HepG2 (cell line): Measurements from ENCODE around the gene NOP9. TPM values are rescaled to one million over a fixed set of nuclear protein-coding genes. Genes with fewer than 3 reads are reported as not detected.

ENCODE experiments used
- EEA1 ChIP-seq: sonication (generic); formaldehyde crosslinking; IDR thresholded peaks from 2 replicates; pipeline ENCODE4 v1.5.1; 2020; ENCODE audit warnings: mild to moderate bottlenecking, missing genetic modification reagents, borderline replicate concordance
- FOXO4 ChIP-seq: sonication (generic); formaldehyde crosslinking; conservative IDR thresholded peaks from 2 replicates; pipeline ENCODE4 v1.8.1; 2023; ENCODE audit warnings: missing genetic modification reagents
- HBP1 ChIP-seq: IDR thresholded peaks from 2 replicates; pipeline ENCODE4 v1.6.1; 2016; ENCODE audit warnings: low read depth, control low read depth
- KLF13 ChIP-seq: sonication (generic); formaldehyde crosslinking; IDR thresholded peaks from 2 replicates; pipeline ENCODE4 v1.4.0; 2020; ENCODE audit warnings: mild to moderate bottlenecking, missing genetic modification reagents
- MTERF4 ChIP-seq: sonication (generic); formaldehyde crosslinking; IDR thresholded peaks from 2 replicates; pipeline ENCODE4 v1.8.0; 2023; ENCODE audit warnings: mild to moderate bottlenecking, missing genetic modification reagents
- MXI1 ChIP-seq: IDR thresholded peaks from 3 replicates; pipeline ENCODE4 v1.6.1; 2012; ENCODE audit warnings: low read depth, low read length, inconsistent platforms, borderline replicate concordance
- NONO ChIP-seq, 2 experiments: fragments of 450-650 bp in 1 of 2; sonication (generic) in 1 of 2; formaldehyde crosslinking in 1 of 2; IDR thresholded peaks in 1 of 2; conservative IDR thresholded peaks in 1 of 2; 2 replicates each; pipeline versions ENCODE4 v1.6.1 to v1.8.0; 2017 to 2022; ENCODE audit warnings: mild to moderate bottlenecking in 1 of 2, missing genetic modification reagents in 1 of 2, moderate library complexity in 1 of 2
- PAWR ChIP-seq: sonication (generic); formaldehyde crosslinking; IDR thresholded peaks from 2 replicates; pipeline ENCODE4 v1.4.0; 2020; ENCODE audit warnings: missing genetic modification reagents, mild to moderate bottlenecking, borderline replicate concordance
- PAXIP1 ChIP-seq: sonication (generic); formaldehyde crosslinking; conservative IDR thresholded peaks from 2 replicates; pipeline ENCODE4 v1.4.0; 2020; ENCODE audit warnings: mild to moderate bottlenecking, missing genetic modification reagents, moderate library complexity
- RORA ChIP-seq: sonication (generic); formaldehyde crosslinking; IDR thresholded peaks from 2 replicates; pipeline ENCODE4 v1.5.0; 2020; ENCODE audit warnings: mild to moderate bottlenecking, missing genetic modification reagents, moderate library complexity
- THAP9 ChIP-seq: sonication (generic); formaldehyde crosslinking; IDR thresholded peaks from 2 replicates; pipeline ENCODE4; 2020; ENCODE audit warnings: missing genetic modification reagents, mild to moderate bottlenecking, borderline replicate concordance
- TOE1 ChIP-seq: sonication (generic); formaldehyde crosslinking; IDR thresholded peaks from 2 replicates; pipeline ENCODE4 v1.4.0; 2020; ENCODE audit warnings: mild to moderate bottlenecking, missing genetic modification reagents
- ZBTB7A ChIP-seq: sonication (generic); formaldehyde crosslinking; IDR thresholded peaks from 2 replicates; pipeline ENCODE4 v1.8.0; 2022; ENCODE audit warnings: mild to moderate bottlenecking, missing genetic modification reagents
- ZNF33A ChIP-seq: sonication (generic); formaldehyde crosslinking; IDR thresholded peaks from 2 replicates; pipeline ENCODE4 v1.5.1; 2020; ENCODE audit warnings: missing genetic modification reagents, mild to moderate bottlenecking, moderate library complexity, borderline replicate concordance
- ZNF660 ChIP-seq: sonication (generic); formaldehyde crosslinking; IDR thresholded peaks from 2 replicates; pipeline ENCODE4 v1.5.1; 2020; ENCODE audit warnings: mild to moderate bottlenecking, low read depth, missing genetic modification reagents, borderline replicate concordance
- polyA plus RNA-seq, 8 experiments: library from polyadenylated mRNA; depleted of rRNA in 3 of 8; stranded (reverse) in 7 of 8; unstranded in 1 of 8; fragments of >200 nt; fragmentation: Illumina TruSeq in 4 of 8; extraction: Trizol in 4 of 8; gene quantifications; 2 replicates each; pipeline versions ENCODE4 v1.2.1 to v1.2.3, GENCODE V29; 2011 to 2016; ENCODE audit warnings: low read depth in 4 of 8, missing spikeins in 1 of 8, mixed read lengths in 1 of 8; ENCODE audit not compliant: insufficient read depth in 1 of 8
- total RNA-seq, 5 experiments: library from RNA; depleted of rRNA; stranded (reverse); fragments of >200 nt; fragmentation: Illumina TruSeq; extraction: Trizol; gene quantifications; 2 replicates each; pipeline ENCODE4 v1.2.3, GENCODE V29; 2016; ENCODE audit warnings: low read depth in 1 of 5

Gene NOP9
- total and polyA plus RNA-seq, 2 of the 13 experiments (the other 11 are each of a cell fraction or from before 2014, with no cell fraction given) = 24.5 to 61.6 TPM

- TF ChIP-seq PAXIP1 (CRISPR knock-in tag) = no peak
- no peak for TF ChIP-seq FOXO4 (CRISPR knock-in tag)
- TF ChIP-seq THAP9 (CRISPR knock-in tag) = 0 out of 2 replicates have a peak, but pooled peaks have one; percentile 36
- no peak for TF ChIP-seq PAWR (CRISPR knock-in tag)
- no peak for TF ChIP-seq RORA
- TF ChIP-seq TOE1 (CRISPR knock-in tag) = no peak
- no peak for TF ChIP-seq ZNF33A (CRISPR knock-in tag)
- no peak for TF ChIP-seq ZBTB7A (CRISPR knock-in tag)
- TF ChIP-seq EEA1 (CRISPR knock-in tag) = 0 out of 2 replicates have a peak, but pooled peaks have one; percentile 44
- 0 out of 2 replicates have a peak, but pooled peaks have one; percentile 21 for TF ChIP-seq HBP1 (CRISPR knock-in tag)
- no peak for TF ChIP-seq KLF13 (CRISPR knock-in tag)
- TF ChIP-seq NONO (IDR thresholded peaks at IDR 0.05) = 0 out of 2 replicates have a peak, but pooled peaks have one; percentile 28
- no peak for TF ChIP-seq NONO (CRISPR knock-in tag; conservative IDR thresholded peaks at IDR 0.05)
- no peak for TF ChIP-seq ZNF660 (CRISPR knock-in tag)
- TF ChIP-seq MXI1 = no peak
- TF ChIP-seq MTERF4 (CRISPR knock-in tag) = no peak
Measured at GRCh38 chr14:24309538-24310264, 10.1 kb downstream of the NOP9 start, which contains the start of gene LTB4R2 (continued).
